SU-DHL-6 (cell line): ENCODE results near the gene DGKG.

Source experiments
- EZH2phosphoT487 ChIP-seq: fragments of 200-600 bp; sonication (generic), shearing (Covaris generic); conservative IDR thresholded peaks from 2 replicates; pipeline ENCODE4 v1.6.1; 2018; ENCODE audit warnings: mild to moderate bottlenecking, antibody characterized with exemption, low read length, moderate library complexity, mixed read lengths
- TF ChIP-seq, protein P1 (sequence below): fragments of 200-600 bp; sonication (generic); IDR thresholded peaks from one replicate; pipeline ENCODE4 v1.5.1; 2017; ENCODE audit warnings: antibody characterized with exemption, mild to moderate bottlenecking, low read length, moderate library complexity; ENCODE audit not compliant: insufficient read depth, poor library complexity, severe bottlenecking

DNA sequence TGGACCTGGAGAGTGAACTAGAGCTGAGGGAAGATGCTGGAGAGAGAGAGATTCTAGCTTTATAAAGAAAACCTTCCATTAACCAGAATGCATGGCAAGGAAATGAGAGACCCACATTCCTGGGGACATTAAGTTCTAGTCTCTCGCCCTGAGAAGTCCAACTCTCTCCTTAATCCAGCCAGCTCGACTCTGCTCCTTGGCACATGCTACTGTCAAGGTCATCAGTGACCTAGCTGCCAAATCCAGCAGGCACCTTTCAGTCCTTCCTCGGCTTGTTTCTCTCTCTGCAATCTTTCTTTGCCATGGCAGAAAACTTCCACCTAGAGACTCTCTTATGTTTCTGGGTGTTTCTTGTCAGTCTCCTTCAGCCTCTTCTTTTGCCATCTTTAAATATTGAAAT, 40.3 kb downstream of the DGKG start:
- TF ChIP-seq, protein P1, sequence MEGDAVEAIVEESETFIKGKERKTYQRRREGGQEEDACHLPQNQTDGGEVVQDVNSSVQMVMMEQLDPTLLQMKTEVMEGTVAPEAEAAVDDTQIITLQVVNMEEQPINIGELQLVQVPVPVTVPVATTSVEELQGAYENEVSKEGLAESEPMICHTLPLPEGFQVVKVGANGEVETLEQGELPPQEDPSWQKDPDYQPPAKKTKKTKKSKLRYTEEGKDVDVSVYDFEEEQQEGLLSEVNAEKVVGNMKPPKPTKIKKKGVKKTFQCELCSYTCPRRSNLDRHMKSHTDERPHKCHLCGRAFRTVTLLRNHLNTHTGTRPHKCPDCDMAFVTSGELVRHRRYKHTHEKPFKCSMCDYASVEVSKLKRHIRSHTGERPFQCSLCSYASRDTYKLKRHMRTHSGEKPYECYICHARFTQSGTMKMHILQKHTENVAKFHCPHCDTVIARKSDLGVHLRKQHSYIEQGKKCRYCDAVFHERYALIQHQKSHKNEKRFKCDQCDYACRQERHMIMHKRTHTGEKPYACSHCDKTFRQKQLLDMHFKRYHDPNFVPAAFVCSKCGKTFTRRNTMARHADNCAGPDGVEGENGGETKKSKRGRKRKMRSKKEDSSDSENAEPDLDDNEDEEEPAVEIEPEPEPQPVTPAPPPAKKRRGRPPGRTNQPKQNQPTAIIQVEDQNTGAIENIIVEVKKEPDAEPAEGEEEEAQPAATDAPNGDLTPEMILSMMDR = no peak
- no peak for TF ChIP-seq EZH2phosphoT487
